H9 (cell line): ENCODE measurements around the gene RAD1. TPM values are rescaled to one million over a fixed set of nuclear protein-coding genes. Genes with fewer than 3 reads are reported as not detected.

Source experiments
- DNase-seq: peaks from one replicate; pipeline ENCODE4 v3.0.0-alpha.2; 2017
- H2AFZ ChIP-seq: one replicate; pipeline ENCODE4 v1.6.1; 2013; ENCODE audit warnings: mild to moderate bottlenecking, low read length, control low read depth, moderate library complexity
- H2AK5ac ChIP-seq: 2 replicates; pipeline ENCODE4 v1.6.1; 2013; ENCODE audit warnings: low read length, control low read depth, mixed read lengths; ENCODE audit not compliant: insufficient read length
- H2BK120ac ChIP-seq: one replicate; pipeline ENCODE4 v1.6.1; 2013; ENCODE audit warnings: low read depth, mild to moderate bottlenecking, low read length, control low read depth, inconsistent platforms; ENCODE audit not compliant: poor library complexity, severe bottlenecking
- H2BK12ac ChIP-seq: 2 replicates; pipeline ENCODE4 v1.6.1; 2013; ENCODE audit warnings: low read length, control low read depth, mixed read lengths, low read depth; ENCODE audit not compliant: insufficient read length
- H2BK15ac ChIP-seq: 2 replicates; pipeline ENCODE4 v1.6.1; 2013; ENCODE audit warnings: low read depth, low read length, control low read depth
- H2BK20ac ChIP-seq: one replicate; pipeline ENCODE4 v1.6.1; 2013; ENCODE audit warnings: low read depth, mild to moderate bottlenecking, low read length, control low read depth, inconsistent platforms; ENCODE audit not compliant: poor library complexity, severe bottlenecking
- H2BK5ac ChIP-seq: 2 replicates; pipeline ENCODE4 v1.6.1; 2013; ENCODE audit warnings: low read length, control low read depth, mixed read lengths; ENCODE audit not compliant: insufficient read length
- H3K14ac ChIP-seq: 2 replicates; pipeline ENCODE4 v1.6.1; 2013; ENCODE audit warnings: low read length, control low read depth; ENCODE audit not compliant: insufficient read depth
- H3K18ac ChIP-seq: 2 replicates; pipeline ENCODE4 v1.6.1; 2013; ENCODE audit warnings: low read depth, mild to moderate bottlenecking, mixed read lengths, low read length, control low read depth; ENCODE audit not compliant: insufficient read length
- H3K23ac ChIP-seq: 2 replicates; pipeline ENCODE4 v1.6.1; 2013; ENCODE audit warnings: low read length, control low read depth, mixed read lengths, low read depth; ENCODE audit not compliant: insufficient read length
- H3K23me2 ChIP-seq: 2 replicates; pipeline ENCODE4 v1.6.1; 2013; ENCODE audit warnings: low read depth, mild to moderate bottlenecking, mixed read lengths, low read length, control low read depth; ENCODE audit not compliant: insufficient read length, poor library complexity, severe bottlenecking
- H3K27ac ChIP-seq: 2 replicates; pipeline ENCODE4 v1.5.1; 2013; ENCODE audit warnings: low read length, control low read depth, mixed read lengths, low read depth; ENCODE audit not compliant: insufficient read length
- H3K27me3 ChIP-seq: 2 replicates; pipeline ENCODE4 v1.6.1; 2013; ENCODE audit warnings: low read length, control low read depth, inconsistent platforms; ENCODE audit not compliant: insufficient read depth
- H3K4ac ChIP-seq: 2 replicates; pipeline ENCODE4 v1.6.1; 2013; ENCODE audit warnings: low read depth, mild to moderate bottlenecking, control low read depth, inconsistent platforms, low read length, moderate library complexity
- H3K4me1 ChIP-seq: 2 replicates; pipeline ENCODE4 v1.6.1; 2013; ENCODE audit warnings: low read length, control low read depth, inconsistent platforms; ENCODE audit not compliant: insufficient read depth
- H3K4me2 ChIP-seq: 2 replicates; pipeline ENCODE4 v1.6.1; 2013; ENCODE audit warnings: low read length, control low read depth, mixed read lengths; ENCODE audit not compliant: insufficient read length, insufficient read depth
- H3K56ac ChIP-seq: 2 replicates; pipeline ENCODE4 v1.6.1; 2013; ENCODE audit warnings: low read depth, mild to moderate bottlenecking, mixed read lengths, low read length, control low read depth; ENCODE audit not compliant: insufficient read length
- H3K79me1 ChIP-seq: 2 replicates; pipeline ENCODE4 v1.6.1; 2013; ENCODE audit warnings: low read depth, mild to moderate bottlenecking, moderate library complexity, low read length, control low read depth, inconsistent platforms; ENCODE audit not compliant: insufficient read depth, poor library complexity, severe bottlenecking
- H3K79me2 ChIP-seq: 2 replicates; pipeline ENCODE4 v1.6.1; 2013; ENCODE audit warnings: low read length, control low read depth, inconsistent platforms; ENCODE audit not compliant: insufficient read depth
- H3K9ac ChIP-seq: 2 replicates; pipeline ENCODE4 v1.6.1; 2013; ENCODE audit warnings: low read length, control low read depth, mixed read lengths; ENCODE audit not compliant: insufficient read length; ENCODE audit errors: extremely low read depth
- H3K9me3 ChIP-seq: one replicate; pipeline ENCODE4 v1.6.1; 2013; ENCODE audit warnings: low read depth, low read length, inconsistent platforms; ENCODE audit not compliant: control insufficient read depth
- H3T11ph ChIP-seq: one replicate; pipeline ENCODE4 v1.6.1; 2013; ENCODE audit warnings: mild to moderate bottlenecking, low read length, control low read depth, inconsistent platforms
- H4K20me1 ChIP-seq: one replicate; pipeline ENCODE4 v1.6.1; 2013; ENCODE audit not compliant: control insufficient read depth, insufficient read length, insufficient read depth
- H4K5ac ChIP-seq: 2 replicates; pipeline ENCODE4 v1.6.1; 2013; ENCODE audit warnings: low read depth, mild to moderate bottlenecking, mixed read lengths, low read length, control low read depth; ENCODE audit not compliant: insufficient read length
- H4K8ac ChIP-seq: replicated peaks from 2 replicates; pipeline ENCODE4 v1.6.1; 2013; ENCODE audit warnings: low read length, control low read depth, mixed read lengths, low read depth; ENCODE audit not compliant: insufficient read length
- H4K91ac ChIP-seq: 2 replicates; pipeline ENCODE4 v1.6.1; 2013; ENCODE audit warnings: low read depth, mild to moderate bottlenecking, moderate library complexity, mixed read lengths, low read length, control low read depth; ENCODE audit not compliant: insufficient read length
- H3K27ac Mint-ChIP-seq, 3 experiments: 2 replicates in 2 of 3; 3 replicates in 1 of 3; pipeline ENCODE4 v1.8.0; 2020 to 2021; ENCODE audit warnings: mixed read lengths in 3 of 3, mild to moderate bottlenecking in 1 of 3, moderate library complexity in 1 of 3
- H3K27me3 Mint-ChIP-seq: 2 replicates; pipeline ENCODE4 v1.8.0; 2021; ENCODE audit warnings: low read depth, mild to moderate bottlenecking, moderate library complexity, mixed read lengths
- H3K36me3 Mint-ChIP-seq, 3 experiments: 2 replicates in 2 of 3; 3 replicates in 1 of 3; pipeline ENCODE4 v1.8.0; 2020 to 2021; ENCODE audit warnings: low read depth in 3 of 3, mixed read lengths in 3 of 3; ENCODE audit not compliant: insufficient read depth in 1 of 3
- H3K4me1 Mint-ChIP-seq, 2 experiments: 2 replicates each; pipeline ENCODE4 v1.8.0; 2020; ENCODE audit warnings: mixed read lengths in 2 of 2
- H3K4me3 Mint-ChIP-seq, 2 experiments: 2 replicates in 1 of 2; 3 replicates in 1 of 2; pipeline ENCODE4 v1.8.0; 2020 to 2021; ENCODE audit warnings: mild to moderate bottlenecking in 2 of 2, mixed read lengths in 2 of 2, moderate library complexity in 1 of 2
- H3K9me3 Mint-ChIP-seq, 2 experiments: 2 replicates in 1 of 2; 3 replicates in 1 of 2; pipeline ENCODE4 v1.8.0; 2020; ENCODE audit warnings: mild to moderate bottlenecking in 2 of 2, mixed read lengths in 2 of 2, moderate library complexity in 1 of 2
- CTCF ChIP-seq: fragments of 200-600 bp; sonication (generic); conservative IDR thresholded peaks from 3 replicates; pipeline ENCODE4 v1.8.0; 2021; ENCODE audit warnings: antibody characterized with exemption, mild to moderate bottlenecking
- WGBS: extraction: QIAGEN DNeasy Blood & Tissue Kit; methylation state at CpG from one replicate; pipeline ENCODE4 v1.1.7; 2013; ENCODE audit warnings: missing lambda C conversion rate, low lambda C conversion rate, mixed read lengths; ENCODE audit not compliant: insufficient read length; ENCODE audit errors: extremely low coverage; 5-methylcytosine and 5-hydroxymethylcytosine counted together
- total RNA-seq: library from RNA; stranded (reverse); gene quantifications from 2 replicates; pipeline ENCODE4 v1.2.1, GENCODE V29; 2021

The RAD1 gene
- total RNA-seq, 1 experiment from 2014 or later, result 39.5 TPM

GRCh38 chr5:34894716-34895115 is 20.6 kb downstream of the RAD1 start:
- no CpG with 5 or more reads among the region's 1 CpG for WGBS
- no peak overlapping the region for H4K91ac ChIP-seq
- H3K79me2 ChIP-seq, result no peaks in the 10 kb centered on the region
- H3K79me1 ChIP-seq, result no peaks in the 10 kb centered on the region
- no peaks in the 10 kb centered on the region; the same call in 1 of the 2 replicates for H3K27me3 Mint-ChIP-seq
- H3K4me1 Mint-ChIP-seq, result peaks cover 8 to 17% of the 10 kb centered on the region in 2 experiments
- H3K27ac ChIP-seq, result no peak overlapping the region
- H3K4me2 ChIP-seq, result no peak overlapping the region
- H3K14ac ChIP-seq, result no peak overlapping the region
- no peak overlapping the region for H2AK5ac ChIP-seq
- H4K8ac ChIP-seq, result no peak overlapping the region
- no peaks in the 10 kb centered on the region for H3K4me1 ChIP-seq
- H3K27me3 ChIP-seq, result no peaks in the 10 kb centered on the region
- H3K23me2 ChIP-seq, result no peaks in the 10 kb centered on the region
- H3K4me3 Mint-ChIP-seq, result no peak overlapping the region
- H3K18ac ChIP-seq, result no peak overlapping the region
- H3K36me3 Mint-ChIP-seq, result peaks cover 0 to 4% (median 0%) of the 10 kb centered on the region in 3 experiments; a peak in 2 of 7 replicates
- H2AFZ ChIP-seq, result no peak overlapping the region
- H3K9me3 Mint-ChIP-seq, result no peaks in the 10 kb centered on the region
- H3T11ph ChIP-seq, result no peak overlapping the region
- no peak overlapping the region for H2BK120ac ChIP-seq
- no peak overlapping the region for H3K9ac ChIP-seq
- H4K5ac ChIP-seq, result no peak overlapping the region
- no peak overlapping the region for H3K4ac ChIP-seq
- no peak for DNase-seq
- no peak for TF ChIP-seq CTCF
- no peak overlapping the region for H3K56ac ChIP-seq
- no peak overlapping the region for H2BK5ac ChIP-seq
- H3K9me3 ChIP-seq, result no peaks in the 10 kb centered on the region
- H4K20me1 ChIP-seq, result no peaks in the 10 kb centered on the region
- H3K23ac ChIP-seq, result no peak overlapping the region
- H3K27ac Mint-ChIP-seq, result no peak overlapping the region
- H2BK20ac ChIP-seq, result no peak overlapping the region
- H2BK15ac ChIP-seq, result no peak overlapping the region
- H2BK12ac ChIP-seq, result no peak overlapping the region
